ENCODE data around the gene WNT3.

DNA sequence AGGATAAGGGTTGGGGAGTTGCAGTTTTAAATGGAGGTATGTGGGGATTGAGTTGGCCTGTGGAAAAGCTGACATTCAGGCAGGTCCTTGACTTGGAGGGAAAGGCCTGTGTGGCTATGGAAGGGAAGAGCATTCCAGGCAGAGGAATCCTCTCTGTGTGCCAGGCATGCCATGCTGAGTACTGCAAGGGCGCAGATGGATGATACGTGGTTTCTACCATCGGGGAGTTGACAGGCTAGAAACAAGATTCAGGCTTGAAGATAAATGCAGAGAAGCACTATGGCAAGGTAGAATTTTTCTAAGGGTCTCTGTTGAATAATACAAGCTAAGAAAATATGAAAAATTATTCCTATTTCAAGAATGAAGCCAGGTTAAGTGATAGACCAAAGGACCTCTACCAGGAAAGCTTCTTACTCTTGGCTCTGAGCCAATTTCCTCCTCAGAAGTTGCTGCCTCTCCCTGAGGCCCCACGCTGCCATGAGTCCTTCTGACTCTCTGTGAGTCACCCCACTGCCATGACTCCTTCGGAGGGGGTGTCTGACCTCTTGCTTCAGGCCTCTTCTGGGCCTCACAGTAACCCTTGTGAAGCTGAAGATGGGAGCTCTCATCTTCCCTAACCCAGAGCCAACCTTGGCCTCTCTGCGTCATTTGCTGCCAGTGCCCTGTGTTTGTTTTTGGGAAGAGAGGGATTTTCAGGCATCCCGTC is 75.8 kb downstream of the WNT3 start:
- TF ChIP-seq, protein P1, sequence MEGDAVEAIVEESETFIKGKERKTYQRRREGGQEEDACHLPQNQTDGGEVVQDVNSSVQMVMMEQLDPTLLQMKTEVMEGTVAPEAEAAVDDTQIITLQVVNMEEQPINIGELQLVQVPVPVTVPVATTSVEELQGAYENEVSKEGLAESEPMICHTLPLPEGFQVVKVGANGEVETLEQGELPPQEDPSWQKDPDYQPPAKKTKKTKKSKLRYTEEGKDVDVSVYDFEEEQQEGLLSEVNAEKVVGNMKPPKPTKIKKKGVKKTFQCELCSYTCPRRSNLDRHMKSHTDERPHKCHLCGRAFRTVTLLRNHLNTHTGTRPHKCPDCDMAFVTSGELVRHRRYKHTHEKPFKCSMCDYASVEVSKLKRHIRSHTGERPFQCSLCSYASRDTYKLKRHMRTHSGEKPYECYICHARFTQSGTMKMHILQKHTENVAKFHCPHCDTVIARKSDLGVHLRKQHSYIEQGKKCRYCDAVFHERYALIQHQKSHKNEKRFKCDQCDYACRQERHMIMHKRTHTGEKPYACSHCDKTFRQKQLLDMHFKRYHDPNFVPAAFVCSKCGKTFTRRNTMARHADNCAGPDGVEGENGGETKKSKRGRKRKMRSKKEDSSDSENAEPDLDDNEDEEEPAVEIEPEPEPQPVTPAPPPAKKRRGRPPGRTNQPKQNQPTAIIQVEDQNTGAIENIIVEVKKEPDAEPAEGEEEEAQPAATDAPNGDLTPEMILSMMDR (IDR thresholded peaks at IDR 0.05) = no peak
- TF ChIP-seq POLR2A (IDR thresholded peaks at IDR 0.05) = no peak

Measured in esophagus squamous epithelium (tissue), 4 donors.